Measurements from ENCODE around the gene WHRN. TPM values are rescaled to one million over a fixed set of nuclear protein-coding genes. Genes with fewer than 3 reads are reported as not detected.

Gene WHRN
- polyA plus RNA-seq, 1 donor from 2014 or later, result 2.5 TPM

- no peak overlapping the region for H3K4me2 ChIP-seq (ENCODE audit: low read length)
- H3K36me3 ChIP-seq (ENCODE audit: insufficient read depth, low read length), result no peaks in the 10 kb centered on the region
- H3K4me3 ChIP-seq (ENCODE audit: low read length), result no peak overlapping the region
- H3K9me3 ChIP-seq (ENCODE audit: low read length), result no peaks in the 10 kb centered on the region
- no peak overlapping the region for H3K9ac ChIP-seq (ENCODE audit: low read length)
- no peaks in the 10 kb centered on the region for H3K27me3 ChIP-seq (ENCODE audit: insufficient read depth, low read depth, low read length)
- TF ChIP-seq REST (IDR thresholded peaks at IDR 0.05; ENCODE audit: borderline replicate concordance), result no peak
- TF ChIP-seq CTCF (IDR thresholded peaks at IDR 0.05; ENCODE audit: poor library complexity, severe bottlenecking), result no peak
- no peak for TF ChIP-seq RAD21 (conservative IDR thresholded peaks at IDR 0.05)
- TF ChIP-seq TAF1 (IDR thresholded peaks at IDR 0.05; ENCODE audit: low read depth), result no peak
- no peak for TF ChIP-seq POLR2AphosphoS5 (IDR thresholded peaks at IDR 0.05)
- no peak for TF ChIP-seq SMC3 (conservative IDR thresholded peaks at IDR 0.05; ENCODE audit: poor library complexity)
- no peak for TF ChIP-seq EP300 (conservative IDR thresholded peaks at IDR 0.05; ENCODE audit: poor library complexity, severe bottlenecking)
- TF ChIP-seq EZH2 (IDR thresholded peaks at IDR 0.05; ENCODE audit: borderline replicate concordance, insufficient read depth, low read length, poor library complexity, severe bottlenecking), result no peak
- no peak for TF ChIP-seq MXI1 (conservative IDR thresholded peaks at IDR 0.05; ENCODE audit: poor library complexity, severe bottlenecking)
- H3K9me2 ChIP-seq (ENCODE audit: insufficient read depth, low read length), result no peaks in the 10 kb centered on the region
- H4K20me1 ChIP-seq (ENCODE audit: insufficient read depth), result no peaks in the 10 kb centered on the region
- H3K79me2 ChIP-seq (replicated peaks; ENCODE audit: insufficient read depth, low read length), result no peaks in the 10 kb centered on the region
- H2AFZ ChIP-seq (ENCODE audit: low read depth, low read length), result no peak overlapping the region
- H3F3A ChIP-seq (ENCODE audit: insufficient read depth, low read length, poor library complexity, severe bottlenecking), result no peaks in the 10 kb centered on the region
- no peak overlapping the region for H3K27ac ChIP-seq (ENCODE audit: low read length)
These were observed 114.3 kb downstream of the WHRN start for GRCh38 chr9:114390952-114391351.

GRCh38 chr9:114389612-114390368, 115.5 kb downstream of the WHRN start:
- no peaks in the 10 kb centered on the region for H3K27me3 ChIP-seq (ENCODE audit: insufficient read depth, low read depth, low read length)
- H3K9ac ChIP-seq (ENCODE audit: low read length), result no peak overlapping the region
- H3F3A ChIP-seq (ENCODE audit: insufficient read depth, low read length, poor library complexity, severe bottlenecking), result no peaks in the 10 kb centered on the region
- H3K9me2 ChIP-seq (ENCODE audit: insufficient read depth, low read length), result no peaks in the 10 kb centered on the region
- no peak overlapping the region for H3K27ac ChIP-seq (ENCODE audit: low read length)
- no peaks in the 10 kb centered on the region for H3K9me3 ChIP-seq (ENCODE audit: low read length)
- H2AFZ ChIP-seq (ENCODE audit: low read depth, low read length), result no peak overlapping the region
- no peaks in the 10 kb centered on the region for H3K36me3 ChIP-seq (ENCODE audit: insufficient read depth, low read length)
- H3K79me2 ChIP-seq (replicated peaks; ENCODE audit: insufficient read depth, low read length), result no peaks in the 10 kb centered on the region
- no peak overlapping the region for H3K4me2 ChIP-seq (ENCODE audit: low read length)
- TF ChIP-seq CTCF (IDR thresholded peaks at IDR 0.05; ENCODE audit: poor library complexity, severe bottlenecking), result no peak
- H4K20me1 ChIP-seq (ENCODE audit: insufficient read depth), result no peaks in the 10 kb centered on the region
- H3K4me3 ChIP-seq (ENCODE audit: low read length), result no peak overlapping the region

All from neural cell (in vitro differentiated cells).